Trophoblast cell (in vitro differentiated cells and primary cell): ENCODE results near the gene EPAS1.

ENCODE experiments used
- DNase-seq, 2 donors: peaks; one replicate each; pipeline ENCODE4 v3.0.0-alpha.2; 2016
- H2AFZ ChIP-seq: 2 replicates; pipeline ENCODE4 v1.6.1; 2013; ENCODE audit warnings: low read length, moderate library complexity, mild to moderate bottlenecking; ENCODE audit not compliant: insufficient read depth, poor library complexity
- H2AK5ac ChIP-seq: 2 replicates; pipeline ENCODE4 v1.6.1; 2013; ENCODE audit warnings: mild to moderate bottlenecking, low read length
- H2BK120ac ChIP-seq: 2 replicates; pipeline ENCODE4 v1.6.1; 2013; ENCODE audit warnings: low read length, mild to moderate bottlenecking, moderate library complexity; ENCODE audit not compliant: insufficient read depth, poor library complexity
- H2BK12ac ChIP-seq: 2 replicates; pipeline ENCODE4 v1.6.1; 2013; ENCODE audit warnings: mild to moderate bottlenecking, low read length, moderate library complexity
- H2BK5ac ChIP-seq: 2 replicates; pipeline ENCODE4 v1.6.1; 2013; ENCODE audit warnings: low read length, low read depth, moderate library complexity, mild to moderate bottlenecking; ENCODE audit not compliant: poor library complexity
- H3K14ac ChIP-seq: 2 replicates; pipeline ENCODE4 v1.6.1; 2013; ENCODE audit warnings: mild to moderate bottlenecking, low read length
- H3K18ac ChIP-seq: 2 replicates; pipeline ENCODE4 v1.6.1; 2013; ENCODE audit warnings: mild to moderate bottlenecking, low read length
- H3K23ac ChIP-seq: 2 replicates; pipeline ENCODE4 v1.6.1; 2013; ENCODE audit warnings: low read length
- H3K27ac ChIP-seq: 2 replicates; pipeline ENCODE4 v1.5.1; 2013; ENCODE audit warnings: low read depth, mild to moderate bottlenecking, inconsistent platforms, low read length, moderate library complexity
- H3K27me3 ChIP-seq: 2 replicates; pipeline ENCODE4 v1.6.1; 2013; ENCODE audit warnings: inconsistent platforms, mild to moderate bottlenecking, low read length, moderate library complexity; ENCODE audit not compliant: insufficient read depth
- H3K36me3 ChIP-seq, 2 experiments: 1 replicate in 1 of 2; 2 replicates in 1 of 2; pipeline ENCODE4 v1.6.1; 2013; ENCODE audit warnings: low read length in 2 of 2, mild to moderate bottlenecking in 2 of 2, moderate library complexity in 1 of 2; ENCODE audit not compliant: insufficient read depth in 2 of 2, control insufficient read depth in 1 of 2
- H3K4ac ChIP-seq: 2 replicates; pipeline ENCODE4 v1.6.1; 2013; ENCODE audit warnings: low read depth, mild to moderate bottlenecking, low read length, moderate library complexity
- H3K4me1 ChIP-seq, 2 experiments: 1 replicate in 1 of 2; 2 replicates in 1 of 2; pipeline ENCODE4 v1.6.1; 2013; ENCODE audit warnings: low read length in 2 of 2, mild to moderate bottlenecking in 2 of 2, moderate library complexity in 1 of 2; ENCODE audit not compliant: insufficient read depth in 2 of 2, control insufficient read depth in 1 of 2
- H3K4me2 ChIP-seq: 2 replicates; pipeline ENCODE4 v1.6.1; 2013; ENCODE audit warnings: inconsistent platforms, mild to moderate bottlenecking, low read length, moderate library complexity
- H3K4me3 ChIP-seq: 2 replicates; pipeline ENCODE4 v1.5.1; 2013; ENCODE audit warnings: mild to moderate bottlenecking, low read depth, low read length, inconsistent platforms
- H3K79me1 ChIP-seq: one replicate; pipeline ENCODE4 v1.6.1; 2013; ENCODE audit warnings: low read length
- H3K79me2 ChIP-seq: 2 replicates; pipeline ENCODE4 v1.6.1; 2013; ENCODE audit warnings: low read length, mild to moderate bottlenecking; ENCODE audit not compliant: control insufficient read depth, insufficient read depth, poor library complexity
- H3K9ac ChIP-seq: 2 replicates; pipeline ENCODE4 v1.6.1; 2013; ENCODE audit warnings: mild to moderate bottlenecking, low read length
- H3K9me3 ChIP-seq: 2 replicates; pipeline ENCODE4 v1.6.1; 2013; ENCODE audit warnings: low read depth, mild to moderate bottlenecking, control low read depth, inconsistent platforms, low read length; ENCODE audit not compliant: insufficient read depth
- H4K12ac ChIP-seq: 2 replicates; pipeline ENCODE4 v1.6.1; 2013; ENCODE audit warnings: low read depth, mild to moderate bottlenecking, low read length, moderate library complexity
- H4K8ac ChIP-seq: 2 replicates; pipeline ENCODE4 v1.6.1; 2013; ENCODE audit warnings: low read depth, mild to moderate bottlenecking, low read length, moderate library complexity
- H4K91ac ChIP-seq: one replicate; pipeline ENCODE4 v1.6.1; 2013; ENCODE audit warnings: low read depth, mild to moderate bottlenecking, low read length, moderate library complexity
- WGBS: extraction: QIAGEN DNeasy Blood & Tissue Kit; methylation state at CpG from one replicate; pipeline ENCODE4 v1.1.7; 2013; ENCODE audit warnings: missing lambda C conversion rate; ENCODE audit not compliant: insufficient read length, insufficient coverage; ENCODE audit errors: extremely low coverage; 5-methylcytosine and 5-hydroxymethylcytosine counted together

EPAS1 gene

DNA sequence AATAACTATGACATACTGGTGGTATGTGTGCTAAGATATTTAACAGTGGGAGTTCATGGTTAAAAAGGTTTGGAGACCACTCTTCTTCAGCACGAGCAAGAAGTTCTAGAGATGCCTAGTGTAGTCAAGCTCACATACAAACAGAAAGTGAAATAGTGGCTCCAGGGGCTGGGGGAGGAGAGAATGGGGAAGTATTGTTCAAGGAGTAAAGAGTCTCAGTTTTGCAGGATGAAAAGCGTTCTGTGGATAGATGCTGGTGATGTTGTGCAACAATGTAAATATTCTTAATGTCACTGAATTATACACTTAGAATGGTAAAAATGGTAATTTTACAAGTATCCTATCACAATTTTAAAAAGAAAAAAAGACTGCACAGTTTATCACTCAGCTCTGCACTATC, 29.0 kb upstream of the EPAS1 start:
- H3K79me2 ChIP-seq: no peaks in the 10 kb centered on the region
- no peak overlapping the region for H3K9ac ChIP-seq
- no peak overlapping the region for H3K14ac ChIP-seq
- no peak overlapping the region for H2BK12ac ChIP-seq
- no peak overlapping the region for H2AFZ ChIP-seq
- H3K4me1 ChIP-seq: peaks cover 4 to 6% of the 10 kb centered on the region in 2 experiments
- no peak overlapping the region for H3K4me2 ChIP-seq
- H2AK5ac ChIP-seq: no peak overlapping the region
- H3K36me3 ChIP-seq: no peaks in the 10 kb centered on the region
- no peak overlapping the region for H3K27ac ChIP-seq
- no peak overlapping the region for H2BK5ac ChIP-seq
- no peaks in the 10 kb centered on the region for H3K9me3 ChIP-seq
- no peak overlapping the region for H3K23ac ChIP-seq
- no peak overlapping the region for H3K4ac ChIP-seq
- peaks cover 5% of the 10 kb centered on the region for H3K79me1 ChIP-seq
- H4K12ac ChIP-seq: no peak overlapping the region
- no peak overlapping the region for H4K8ac ChIP-seq
- H3K18ac ChIP-seq: no peak overlapping the region
- no peak overlapping the region for H4K91ac ChIP-seq
- peak in 1 of 2 donors; percentile 71 for DNase-seq
- no peak overlapping the region for H3K4me3 ChIP-seq
- no CpG with 5 or more reads among the region's 2 CpGs for WGBS
- no peak overlapping the region for H2BK120ac ChIP-seq
- no peaks in the 10 kb centered on the region for H3K27me3 ChIP-seq

GRCh38 chr2:46269001-46269400, 28.2 kb upstream of the EPAS1 start:
- Histone ChIP-seq H3K9ac (no peak overlapping the region), H4K8ac (no peak overlapping the region), H3K4me1 (peaks cover 4 to 8% of the 10 kb centered on the region in 2 experiments), H3K4me2 (no peak overlapping the region), H3K9me3 (no peaks in the 10 kb centered on the region), H3K4ac (no peak overlapping the region), H4K91ac (no peak overlapping the region), H3K4me3 (no peak overlapping the region), H2AFZ (no peak overlapping the region), H3K18ac (no peak overlapping the region), H4K12ac (no peak overlapping the region), H3K14ac (no peak overlapping the region), H3K23ac (no peak overlapping the region), H3K79me1 (peaks cover 9% of the 10 kb centered on the region), H2BK5ac (no peak overlapping the region), H3K79me2 (no peaks in the 10 kb centered on the region), H3K27ac (no peak overlapping the region), H2BK120ac (no peak overlapping the region), H3K36me3 (no peaks in the 10 kb centered on the region), H2AK5ac (no peak overlapping the region), H3K27me3 (no peaks in the 10 kb centered on the region), H2BK12ac (no peak overlapping the region)
- no peak for DNase-seq
- no CpG with 5 or more reads among the region's 4 CpGs for WGBS

- H3K4me2 ChIP-seq: no peak overlapping the region
- H3K4me1 ChIP-seq: peaks cover 4 to 8% of the 10 kb centered on the region in 2 experiments
- no peak overlapping the region for H4K8ac ChIP-seq
- no peak overlapping the region for H3K4me3 ChIP-seq
- H3K79me1 ChIP-seq: peaks cover 9% of the 10 kb centered on the region
- no peak overlapping the region for H2BK120ac ChIP-seq
- H4K91ac ChIP-seq: peak overlapping the region; percentile 15
- H3K18ac ChIP-seq: no peak overlapping the region
- H3K9me3 ChIP-seq: no peaks in the 10 kb centered on the region
- H2BK12ac ChIP-seq: peak overlapping the region; percentile 33
- no peak overlapping the region for H3K27ac ChIP-seq
- no peak overlapping the region for H2AFZ ChIP-seq
- no CpG with 5 or more reads among the region's 11 CpGs for WGBS
- no peak overlapping the region for H2BK5ac ChIP-seq
- H3K79me2 ChIP-seq: no peaks in the 10 kb centered on the region
- H3K27me3 ChIP-seq: no peaks in the 10 kb centered on the region
- no peak overlapping the region for H3K4ac ChIP-seq
- no peak overlapping the region for H3K23ac ChIP-seq
- no peak overlapping the region for H4K12ac ChIP-seq
- no peak overlapping the region for H3K14ac ChIP-seq
- no peak for DNase-seq
- H3K9ac ChIP-seq: no peak overlapping the region
- H2AK5ac ChIP-seq: no peak overlapping the region
- H3K36me3 ChIP-seq: no peaks in the 10 kb centered on the region
These were observed 27.5 kb upstream of the EPAS1 start for GRCh38 chr2:46269544-46270273.

DNA sequence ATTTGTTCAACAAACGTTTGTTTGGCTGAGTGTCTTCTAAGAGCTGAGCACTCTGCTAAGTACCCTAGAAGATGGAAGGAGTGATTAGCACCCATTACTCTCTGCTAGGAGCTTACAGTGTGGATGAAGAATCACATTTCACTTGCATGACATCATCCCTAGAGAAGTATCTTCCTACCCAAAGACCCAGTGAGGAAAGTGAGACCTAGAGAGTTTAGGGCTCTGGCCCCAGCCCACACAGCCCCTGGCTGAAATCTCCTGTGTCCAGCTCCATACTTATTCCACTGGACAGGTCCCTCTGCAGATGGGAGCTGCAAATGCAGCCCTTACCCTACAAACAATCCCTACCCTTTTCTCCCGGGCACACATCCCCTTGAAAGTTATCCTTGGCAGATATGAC, 26.8 kb upstream of the EPAS1 start:
- no CpG with 5 or more reads among the region's 2 CpGs for WGBS

More for the DNA sequence above, 26.8 kb upstream of the EPAS1 start:
- H3K36me3 ChIP-seq: no peaks in the 10 kb centered on the region
- no peak overlapping the region for H3K4me2 ChIP-seq
- H2AFZ ChIP-seq: no peak overlapping the region
- no peaks in the 10 kb centered on the region for H3K27me3 ChIP-seq
- peak overlapping the region; percentile 2 for H3K18ac ChIP-seq
- H3K9me3 ChIP-seq: no peaks in the 10 kb centered on the region
- no peak overlapping the region for H3K14ac ChIP-seq
- H2BK5ac ChIP-seq: no peak overlapping the region
- no peak overlapping the region for H3K9ac ChIP-seq
- H2BK120ac ChIP-seq: no peak overlapping the region
- no peak overlapping the region for H2AK5ac ChIP-seq
- peaks cover 4 to 10% of the 10 kb centered on the region in 2 experiments for H3K4me1 ChIP-seq
- peak overlapping the region; percentile 6 for H2BK12ac ChIP-seq
- no peak overlapping the region for H3K4me3 ChIP-seq
- no peak overlapping the region for H3K23ac ChIP-seq
- peak overlapping the region; percentile 21 for H4K91ac ChIP-seq
- H4K12ac ChIP-seq: no peak overlapping the region
- peak in 1 of 2 donors; percentile 20 for DNase-seq
- no peak overlapping the region for H3K4ac ChIP-seq
- peaks cover 9% of the 10 kb centered on the region for H3K79me1 ChIP-seq
- no peaks in the 10 kb centered on the region for H3K79me2 ChIP-seq
- H3K27ac ChIP-seq: no peak overlapping the region
- no peak overlapping the region for H4K8ac ChIP-seq
